Tibial nerve (tissue), 4 donors: ENCODE measurements around the gene BMERB1.

ENCODE experiments used
- EP300 ChIP-seq, 2 donors: sonication (generic); formaldehyde crosslinking; IDR thresholded peaks; one replicate each; pipeline ENCODE4 v1.6.1; 2017; ENCODE audit warnings: antibody characterized with exemption in 2 of 2, mild to moderate bottlenecking in 1 of 2
- POLR2A ChIP-seq, 2 donors: fragments of 450-650 bp; IDR thresholded peaks; one replicate each; pipeline ENCODE4 v1.6.1; 2017; ENCODE audit warnings: antibody characterized with exemption in 2 of 2, mild to moderate bottlenecking in 2 of 2, moderate library complexity in 2 of 2
- TF ChIP-seq, protein P1 (sequence below), 5 experiments: fragments of 200-600 bp in 3 of 5; fragments of 450-650 bp in 2 of 5; sonication (generic) in 3 of 5; IDR thresholded peaks; one replicate each; pipeline ENCODE4 v1.5.1; 2016 to 2019; ENCODE audit warnings: antibody characterized with exemption in 5 of 5, mild to moderate bottlenecking in 3 of 5, moderate library complexity in 2 of 5

DNA sequence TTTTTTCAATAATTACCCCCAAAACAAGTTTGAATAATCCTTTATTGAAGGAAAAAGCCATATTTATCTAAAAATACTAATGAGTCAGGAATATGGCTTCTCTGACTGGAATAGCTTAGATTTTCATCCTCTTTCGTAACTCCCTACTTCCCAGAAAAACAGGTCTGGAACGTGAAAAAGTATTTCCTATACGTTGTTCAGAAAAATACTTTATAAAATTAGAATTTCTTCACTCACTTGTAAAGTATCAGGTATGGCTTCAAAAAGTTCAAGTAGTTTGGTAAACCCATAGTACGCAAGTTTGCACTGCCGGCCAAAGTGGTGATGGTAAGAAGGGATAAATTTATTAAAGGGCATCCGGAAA lies 174.9 kb downstream of the BMERB1 start:
- TF ChIP-seq, protein P1, sequence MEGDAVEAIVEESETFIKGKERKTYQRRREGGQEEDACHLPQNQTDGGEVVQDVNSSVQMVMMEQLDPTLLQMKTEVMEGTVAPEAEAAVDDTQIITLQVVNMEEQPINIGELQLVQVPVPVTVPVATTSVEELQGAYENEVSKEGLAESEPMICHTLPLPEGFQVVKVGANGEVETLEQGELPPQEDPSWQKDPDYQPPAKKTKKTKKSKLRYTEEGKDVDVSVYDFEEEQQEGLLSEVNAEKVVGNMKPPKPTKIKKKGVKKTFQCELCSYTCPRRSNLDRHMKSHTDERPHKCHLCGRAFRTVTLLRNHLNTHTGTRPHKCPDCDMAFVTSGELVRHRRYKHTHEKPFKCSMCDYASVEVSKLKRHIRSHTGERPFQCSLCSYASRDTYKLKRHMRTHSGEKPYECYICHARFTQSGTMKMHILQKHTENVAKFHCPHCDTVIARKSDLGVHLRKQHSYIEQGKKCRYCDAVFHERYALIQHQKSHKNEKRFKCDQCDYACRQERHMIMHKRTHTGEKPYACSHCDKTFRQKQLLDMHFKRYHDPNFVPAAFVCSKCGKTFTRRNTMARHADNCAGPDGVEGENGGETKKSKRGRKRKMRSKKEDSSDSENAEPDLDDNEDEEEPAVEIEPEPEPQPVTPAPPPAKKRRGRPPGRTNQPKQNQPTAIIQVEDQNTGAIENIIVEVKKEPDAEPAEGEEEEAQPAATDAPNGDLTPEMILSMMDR (IDR thresholded peaks at IDR 0.05): no peak
- TF ChIP-seq POLR2A (IDR thresholded peaks at IDR 0.05): no peak
- no peak for TF ChIP-seq EP300 (IDR thresholded peaks at IDR 0.05)
